ENCODE results near the gene PAX6. TPM values are rescaled to one million over a fixed set of nuclear protein-coding genes. Genes with fewer than 3 reads are reported as not detected.

Gene PAX6
- total RNA-seq, 1 donor from 2014 or later, result 7.6 TPM

DNA sequence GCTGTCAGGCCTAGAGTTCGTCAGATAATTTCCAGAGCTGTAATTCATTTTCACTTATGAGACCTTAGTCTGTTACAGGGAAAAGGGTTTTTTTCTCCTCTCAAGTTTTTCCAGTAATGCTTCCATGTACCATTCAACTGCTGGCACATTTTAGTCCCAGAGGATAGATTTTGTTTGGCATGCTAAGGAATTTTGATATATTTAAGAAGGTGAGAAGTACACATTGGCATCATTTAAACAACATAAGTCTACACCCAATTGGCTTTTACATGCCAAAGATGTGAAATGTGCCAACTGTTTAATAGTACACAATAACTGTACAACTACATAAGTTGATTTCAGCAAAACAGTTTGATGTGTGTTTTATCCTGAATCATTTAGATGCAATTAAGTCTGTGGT, 71.0 kb downstream of the PAX6 start:
- H3K9me3 Mint-ChIP-seq (ENCODE audit: low read depth), result peaks cover 37% of the 10 kb centered on the region
- TF ChIP-seq, protein P1, sequence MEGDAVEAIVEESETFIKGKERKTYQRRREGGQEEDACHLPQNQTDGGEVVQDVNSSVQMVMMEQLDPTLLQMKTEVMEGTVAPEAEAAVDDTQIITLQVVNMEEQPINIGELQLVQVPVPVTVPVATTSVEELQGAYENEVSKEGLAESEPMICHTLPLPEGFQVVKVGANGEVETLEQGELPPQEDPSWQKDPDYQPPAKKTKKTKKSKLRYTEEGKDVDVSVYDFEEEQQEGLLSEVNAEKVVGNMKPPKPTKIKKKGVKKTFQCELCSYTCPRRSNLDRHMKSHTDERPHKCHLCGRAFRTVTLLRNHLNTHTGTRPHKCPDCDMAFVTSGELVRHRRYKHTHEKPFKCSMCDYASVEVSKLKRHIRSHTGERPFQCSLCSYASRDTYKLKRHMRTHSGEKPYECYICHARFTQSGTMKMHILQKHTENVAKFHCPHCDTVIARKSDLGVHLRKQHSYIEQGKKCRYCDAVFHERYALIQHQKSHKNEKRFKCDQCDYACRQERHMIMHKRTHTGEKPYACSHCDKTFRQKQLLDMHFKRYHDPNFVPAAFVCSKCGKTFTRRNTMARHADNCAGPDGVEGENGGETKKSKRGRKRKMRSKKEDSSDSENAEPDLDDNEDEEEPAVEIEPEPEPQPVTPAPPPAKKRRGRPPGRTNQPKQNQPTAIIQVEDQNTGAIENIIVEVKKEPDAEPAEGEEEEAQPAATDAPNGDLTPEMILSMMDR (IDR thresholded peaks at IDR 0.05; ENCODE audit: unreplicated experiment), result no peak
- no peaks in the 10 kb centered on the region for H3K27me3 Mint-ChIP-seq
- no peak for DNase-seq (ENCODE audit: low spot score, unreplicated experiment)
- peaks cover 16% of the 10 kb centered on the region for H3K36me3 Mint-ChIP-seq (ENCODE audit: insufficient read depth)
- no peak overlapping the region for H3K27ac Mint-ChIP-seq
- no peaks in the 10 kb centered on the region for H3K4me1 Mint-ChIP-seq (ENCODE audit: low read depth)
- H3K4me3 Mint-ChIP-seq (ENCODE audit: low read depth), result no peak overlapping the region

Data from progenitor cell of endocrine pancreas (in vitro differentiated cells).